AG09309 (cell line): ENCODE results near the gene KIAA0753.

Source experiments
- DNase-seq: peaks from one replicate; pipeline ENCODE4 v3.0.0-alpha.2; 2010; ENCODE audit warnings: low read depth
- H3K4me3 ChIP-seq: 2 replicates; pipeline ENCODE4 v1.5.1; 2011; ENCODE audit warnings: mild to moderate bottlenecking, low read depth, low read length, moderate library complexity; ENCODE audit not compliant: control insufficient read depth
- TF ChIP-seq, protein P1 (sequence below): IDR thresholded peaks from 2 replicates; pipeline ENCODE4 v1.5.1; 2011; ENCODE audit warnings: mild to moderate bottlenecking, low read depth, low read length, inconsistent platforms; ENCODE audit not compliant: insufficient read depth, control insufficient read depth; ENCODE audit errors: missing control alignments

Gene KIAA0753

DNA sequence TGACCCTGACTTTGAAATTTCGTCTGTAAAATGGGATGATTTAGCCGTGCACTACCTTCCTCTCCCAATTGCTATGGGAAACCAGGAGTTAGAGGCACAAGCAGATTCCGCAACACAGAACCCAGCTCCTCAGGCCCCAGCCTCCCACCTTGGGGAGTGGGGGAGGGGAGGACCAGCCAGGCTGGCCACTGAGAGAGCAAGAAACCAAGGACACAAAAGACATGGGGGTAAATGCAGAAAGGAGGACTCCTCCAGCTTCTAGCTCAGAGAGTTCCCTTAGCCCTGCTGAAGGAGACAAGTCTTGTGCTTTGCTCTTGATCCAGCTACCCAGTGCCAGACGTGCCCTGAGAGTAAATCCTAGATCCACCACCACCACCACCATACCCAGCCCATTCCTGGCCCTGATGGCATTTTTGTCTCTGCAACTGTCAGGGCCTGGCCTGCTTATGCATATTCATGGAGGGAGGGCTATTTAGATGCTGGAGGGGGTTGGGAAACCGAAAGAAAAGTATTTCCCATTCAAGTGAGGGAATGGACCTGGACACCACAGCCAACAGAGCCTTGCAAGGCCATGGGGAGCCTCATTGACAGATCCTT, 110.1 kb downstream of the KIAA0753 start:
- no peak for DNase-seq
- TF ChIP-seq, protein P1, sequence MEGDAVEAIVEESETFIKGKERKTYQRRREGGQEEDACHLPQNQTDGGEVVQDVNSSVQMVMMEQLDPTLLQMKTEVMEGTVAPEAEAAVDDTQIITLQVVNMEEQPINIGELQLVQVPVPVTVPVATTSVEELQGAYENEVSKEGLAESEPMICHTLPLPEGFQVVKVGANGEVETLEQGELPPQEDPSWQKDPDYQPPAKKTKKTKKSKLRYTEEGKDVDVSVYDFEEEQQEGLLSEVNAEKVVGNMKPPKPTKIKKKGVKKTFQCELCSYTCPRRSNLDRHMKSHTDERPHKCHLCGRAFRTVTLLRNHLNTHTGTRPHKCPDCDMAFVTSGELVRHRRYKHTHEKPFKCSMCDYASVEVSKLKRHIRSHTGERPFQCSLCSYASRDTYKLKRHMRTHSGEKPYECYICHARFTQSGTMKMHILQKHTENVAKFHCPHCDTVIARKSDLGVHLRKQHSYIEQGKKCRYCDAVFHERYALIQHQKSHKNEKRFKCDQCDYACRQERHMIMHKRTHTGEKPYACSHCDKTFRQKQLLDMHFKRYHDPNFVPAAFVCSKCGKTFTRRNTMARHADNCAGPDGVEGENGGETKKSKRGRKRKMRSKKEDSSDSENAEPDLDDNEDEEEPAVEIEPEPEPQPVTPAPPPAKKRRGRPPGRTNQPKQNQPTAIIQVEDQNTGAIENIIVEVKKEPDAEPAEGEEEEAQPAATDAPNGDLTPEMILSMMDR, result no peak
- no peak overlapping the region for H3K4me3 ChIP-seq

DNA sequence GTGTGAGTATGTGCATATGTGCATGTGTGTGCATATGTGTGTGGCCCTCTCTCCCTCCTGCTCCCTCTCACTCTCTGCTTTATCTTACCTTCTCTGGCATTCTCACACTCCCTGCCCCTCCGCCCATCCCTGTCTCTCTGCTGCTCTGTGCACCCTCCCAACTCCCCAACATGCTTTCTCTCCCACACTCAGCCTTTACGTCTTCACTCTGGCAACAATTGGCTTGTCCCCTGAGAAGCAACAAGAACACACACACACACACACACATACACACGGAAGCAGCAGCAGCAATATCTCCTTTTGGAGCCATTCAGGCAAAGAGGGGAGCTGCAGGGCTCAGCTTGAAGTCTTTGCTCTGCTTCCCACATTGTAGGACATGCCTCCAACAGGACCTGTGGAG, 112.0 kb downstream of the KIAA0753 start:
- no peak overlapping the region for H3K4me3 ChIP-seq
- no peak for DNase-seq
- TF ChIP-seq, protein P1, result no peak
